CD4-positive, alpha-beta T cell treated with Interferon gamma for 1 hour (primary cell): Measurements from ENCODE around the gene MEIS1.

Experiments
- DNase-seq: peaks from one replicate; pipeline ENCODE4 v3.0.0-alpha.2; 2020

MEIS1 gene

DNA sequence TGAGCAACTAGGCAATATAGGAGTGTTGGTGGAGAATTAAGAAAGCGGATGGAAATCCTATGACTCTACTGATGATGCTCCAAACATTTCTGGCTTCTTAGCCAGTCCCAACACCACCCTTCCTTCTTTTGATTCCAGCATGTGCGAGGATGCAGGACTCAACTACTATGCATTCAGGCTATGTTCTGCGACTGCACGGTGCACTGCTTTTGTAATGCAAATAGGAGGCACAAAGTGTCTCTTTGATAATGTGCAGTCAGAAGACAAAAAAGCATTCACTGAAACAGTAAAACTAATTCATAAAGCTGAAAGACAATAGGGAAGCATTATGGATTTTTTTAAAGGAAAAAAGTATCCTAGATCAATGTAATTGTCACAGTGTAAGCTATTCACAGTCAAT, 106.7 kb downstream of the MEIS1 start:
- no peak for DNase-seq

DNA sequence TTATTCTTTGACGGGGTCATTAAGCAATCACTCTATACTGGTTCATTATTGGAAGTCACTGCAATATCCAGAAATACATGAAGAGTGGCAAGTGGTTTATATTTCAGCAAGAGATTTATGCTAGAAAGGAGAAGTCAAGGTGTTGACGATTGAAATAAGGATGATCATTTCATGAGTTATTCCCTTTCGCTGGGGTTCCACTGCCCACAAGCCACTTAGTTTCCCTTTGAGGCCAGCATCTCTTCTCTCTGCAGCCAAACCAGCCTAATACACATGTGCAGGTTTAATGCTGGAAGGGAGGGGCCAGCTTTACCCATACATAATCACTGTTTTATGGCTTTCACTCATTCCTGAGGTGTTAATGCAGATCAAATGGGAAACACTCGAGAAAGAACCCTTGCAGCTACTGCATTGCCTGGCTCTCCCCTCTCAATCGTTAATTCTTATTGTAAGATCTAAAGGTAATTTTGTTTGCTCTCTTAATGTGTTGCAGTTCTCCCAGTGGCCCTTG, 108.4 kb downstream of the MEIS1 start:
- no peak for DNase-seq

GRCh38 chr2:66544258-66544657, 109.3 kb downstream of the MEIS1 start:
- no peak for DNase-seq

DNA sequence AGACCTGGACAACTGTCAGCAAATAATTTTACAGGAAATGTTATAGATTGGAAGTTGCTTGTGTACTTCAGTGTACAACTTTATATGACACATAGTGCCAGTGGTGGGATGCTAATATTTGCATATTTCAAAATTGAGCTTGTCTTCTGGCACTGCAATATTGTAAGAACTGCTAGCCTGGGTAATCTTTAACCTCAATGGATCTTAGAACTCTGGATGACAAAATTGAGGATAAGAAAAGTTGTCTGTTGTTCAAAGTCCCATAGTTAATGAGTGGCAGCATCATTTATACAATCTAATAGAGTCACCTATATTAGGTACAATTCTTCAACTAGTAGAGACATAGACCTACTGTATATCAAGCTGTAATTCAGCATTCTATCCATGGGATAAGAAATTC, 110.3 kb downstream of the MEIS1 start:
- DNase-seq, result no peak

DNA sequence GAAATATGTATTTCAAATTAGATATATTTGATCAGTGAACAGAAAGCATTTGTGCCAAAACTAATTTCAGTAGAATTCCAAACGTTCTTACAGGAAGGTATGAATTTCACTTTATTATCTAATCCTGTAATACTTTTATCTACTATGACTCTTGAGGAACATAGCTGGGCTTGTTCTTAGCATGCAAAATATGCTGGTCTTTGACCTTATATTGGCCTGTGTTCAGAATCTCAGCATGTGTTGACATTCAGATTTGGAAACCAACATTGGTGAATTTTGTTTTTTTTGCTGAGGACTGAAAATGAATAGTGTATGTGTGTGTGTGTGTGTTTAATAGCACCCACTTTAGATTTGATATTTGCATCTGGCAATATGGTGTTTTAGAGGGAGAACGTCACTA, 112.2 kb downstream of the MEIS1 start:
- no peak for DNase-seq

- DNase-seq, result no peak
These were observed 113.0 kb downstream of the MEIS1 start for GRCh38 chr2:66547887-66548286.

GRCh38 chr2:66548422-66548821, 113.5 kb downstream of the MEIS1 start:
- DNase-seq, result no peak

- DNase-seq, result no peak
These were observed 115.9 kb downstream of the MEIS1 start for GRCh38 chr2:66550826-66551225.

DNA sequence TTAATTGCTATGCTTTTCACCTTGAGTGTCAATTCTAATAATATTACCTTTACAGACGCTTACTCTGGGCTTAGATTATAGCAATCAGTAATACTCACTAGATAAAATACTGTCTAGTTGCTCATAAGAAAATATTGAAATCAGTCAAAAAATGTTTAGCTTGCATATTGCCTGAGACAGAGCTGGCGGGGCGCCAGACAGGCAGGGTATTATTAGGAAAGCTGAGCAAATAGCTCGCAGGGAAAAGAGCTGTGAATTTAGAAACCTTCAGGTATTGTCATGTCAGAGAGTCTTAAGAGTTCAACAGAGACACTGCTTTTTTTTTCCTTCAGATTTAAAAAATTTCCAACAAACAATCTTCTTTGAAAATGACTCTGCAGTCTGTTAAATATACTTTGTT, 118.4 kb downstream of the MEIS1 start:
- no peak for DNase-seq

DNA sequence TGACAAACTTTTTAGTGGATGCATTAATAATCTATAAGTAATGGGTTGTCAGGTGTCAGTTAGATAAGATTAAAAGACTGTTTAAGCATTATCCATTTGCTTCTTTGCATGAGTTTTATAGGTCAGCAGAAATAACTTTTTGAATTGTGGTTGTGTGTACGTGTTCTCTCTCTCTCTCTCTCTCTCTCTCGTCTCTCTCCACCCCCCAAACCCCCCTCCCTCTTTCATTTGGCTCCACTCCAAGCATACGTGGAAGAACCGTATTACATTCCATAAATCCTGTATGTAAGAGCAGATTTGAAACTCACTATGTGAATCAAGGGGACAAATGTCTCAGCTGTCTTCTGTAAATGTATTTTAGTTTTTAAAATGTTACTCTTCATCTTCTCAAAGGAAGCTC, 120.2 kb downstream of the MEIS1 start:
- no peak for DNase-seq

DNA sequence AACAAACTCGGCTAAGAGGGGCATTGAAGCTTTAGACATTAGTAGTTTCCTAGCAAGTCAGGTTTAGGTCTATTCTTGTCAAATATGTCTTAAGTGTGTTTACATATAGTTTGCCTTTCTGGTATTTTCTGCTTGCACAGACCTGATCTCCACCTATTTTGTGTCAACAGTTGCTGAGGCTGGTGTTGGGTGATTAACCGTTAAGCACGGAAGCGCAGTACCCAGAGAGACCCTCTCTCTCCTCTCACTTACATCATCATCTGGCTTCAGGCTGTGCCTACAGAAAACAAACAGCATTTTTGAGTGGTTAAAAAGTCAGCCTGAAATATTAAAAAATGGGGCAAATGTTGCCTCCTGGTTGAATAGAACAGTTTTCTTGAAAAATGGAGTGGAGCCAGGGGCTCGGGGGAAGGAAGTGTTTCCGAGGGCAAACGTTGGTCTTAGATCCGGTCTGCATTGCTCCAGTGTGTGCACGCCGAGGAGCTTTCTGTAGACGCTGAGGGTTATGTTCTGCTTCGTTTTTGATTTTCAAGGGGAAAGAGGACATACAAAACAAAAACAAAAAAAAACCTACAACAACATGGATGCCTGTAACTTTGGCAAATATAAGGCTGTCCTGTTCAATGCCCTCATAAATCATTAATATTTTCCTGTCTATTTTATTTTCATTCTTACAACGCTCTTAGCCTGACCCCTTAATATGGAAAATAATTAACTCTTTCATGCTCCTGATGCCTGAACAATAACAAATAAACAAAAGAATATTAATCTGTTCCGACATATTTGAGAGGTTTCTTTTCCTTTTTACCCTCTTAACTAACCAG, 120.8 kb downstream of the MEIS1 start:
- no peak for DNase-seq

DNA sequence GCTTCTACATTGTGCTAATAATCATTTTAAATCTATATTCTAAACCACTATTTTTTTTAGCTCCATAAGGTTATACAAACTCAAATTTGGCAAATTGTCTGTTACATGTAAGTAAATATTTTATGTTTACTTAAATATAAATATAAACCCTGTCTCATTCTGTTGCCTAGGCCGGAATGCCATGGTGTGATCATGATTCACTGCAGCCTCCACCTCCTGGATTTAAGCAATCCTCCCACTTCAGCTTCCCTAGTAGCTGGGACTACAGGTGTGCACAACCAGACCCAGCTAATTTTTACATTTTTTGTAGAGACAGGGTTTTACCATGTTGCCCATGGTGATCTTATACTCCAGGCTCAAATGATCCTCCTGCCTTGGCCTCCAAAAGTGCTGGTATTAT, 124.7 kb downstream of the MEIS1 start:
- no peak for DNase-seq

DNA sequence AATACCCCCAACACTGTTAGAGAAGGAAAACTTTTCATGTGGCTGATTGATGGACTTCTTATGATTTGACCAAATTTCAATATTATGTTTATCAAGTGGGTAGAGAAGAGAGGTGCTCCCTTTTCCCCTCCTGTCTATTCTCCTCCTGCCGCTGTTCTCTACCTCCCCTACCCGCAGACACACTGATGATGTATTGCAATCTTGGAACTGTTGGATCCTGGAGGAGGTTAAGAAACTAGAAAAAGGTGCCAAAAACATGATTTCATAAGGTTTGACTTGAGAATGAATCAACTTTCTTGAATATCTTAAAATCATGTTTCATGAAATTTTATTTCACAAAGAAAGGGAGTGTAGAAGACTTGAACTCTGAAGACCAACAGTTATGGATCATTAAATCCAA, 125.8 kb downstream of the MEIS1 start:
- DNase-seq, result no peak

- DNase-seq, result no peak
These were observed 126.8 kb downstream of the MEIS1 start for GRCh38 chr2:66561645-66562303.

DNA sequence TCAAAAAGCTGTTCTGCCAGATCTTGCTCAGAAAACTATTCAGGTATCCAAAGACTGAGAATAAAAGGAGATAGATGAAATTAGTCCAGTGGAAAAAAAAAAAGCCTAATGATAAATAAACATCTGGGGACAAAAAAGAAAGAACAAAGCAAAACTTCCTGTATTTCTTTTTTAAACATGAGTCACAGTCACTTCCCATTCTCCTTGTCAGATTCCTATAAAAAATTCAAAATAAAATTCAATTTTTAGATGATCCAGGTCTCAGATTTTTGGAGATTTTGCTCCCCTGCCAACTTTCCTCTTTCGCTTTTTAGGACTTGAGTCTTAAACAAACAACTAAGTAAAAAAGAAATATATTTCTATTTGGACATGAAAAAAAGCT, 127.4 kb downstream of the MEIS1 start:
- DNase-seq, result no peak

DNA sequence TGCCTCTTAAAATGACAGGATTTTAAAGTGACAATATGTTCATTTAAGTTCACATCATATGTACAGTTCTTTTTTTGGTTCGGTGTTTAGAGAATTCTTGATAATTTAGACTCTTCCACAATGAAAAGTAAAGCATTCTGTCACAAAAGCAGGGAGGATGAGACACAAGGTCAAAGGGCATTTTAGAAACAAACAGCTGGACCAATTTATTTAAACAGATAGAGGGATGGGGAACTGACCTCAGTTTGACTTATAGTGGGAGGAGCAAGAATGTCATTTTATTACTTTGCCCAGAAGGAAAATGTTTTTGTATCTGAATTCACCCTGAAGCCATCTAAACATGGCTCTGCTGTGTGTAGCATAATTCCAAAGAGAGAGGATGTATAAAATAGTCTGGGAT, 128.5 kb downstream of the MEIS1 start:
- no peak for DNase-seq

DNA sequence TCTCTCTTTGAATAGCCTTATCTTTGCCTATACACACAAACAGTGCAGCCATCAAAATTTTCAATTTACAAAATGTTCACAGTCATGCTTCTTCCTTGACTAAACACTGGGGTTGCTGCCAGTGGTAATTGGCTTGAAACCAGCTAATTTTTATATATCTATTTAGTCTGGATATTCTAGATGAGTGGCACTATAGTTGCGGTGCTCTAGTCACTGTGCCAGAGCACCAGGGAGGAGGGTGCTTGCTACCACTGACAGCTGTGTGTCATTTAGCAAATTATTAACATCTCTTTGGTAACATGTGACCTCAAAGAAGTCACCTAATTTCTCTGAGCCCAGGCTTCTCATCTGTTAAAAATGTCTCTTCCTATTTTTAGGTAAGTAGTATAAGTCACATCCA, 130.4 kb downstream of the MEIS1 start:
- no peak for DNase-seq

GRCh38 chr2:66566726-66567399, 131.9 kb downstream of the MEIS1 start:
- no peak for DNase-seq

DNA sequence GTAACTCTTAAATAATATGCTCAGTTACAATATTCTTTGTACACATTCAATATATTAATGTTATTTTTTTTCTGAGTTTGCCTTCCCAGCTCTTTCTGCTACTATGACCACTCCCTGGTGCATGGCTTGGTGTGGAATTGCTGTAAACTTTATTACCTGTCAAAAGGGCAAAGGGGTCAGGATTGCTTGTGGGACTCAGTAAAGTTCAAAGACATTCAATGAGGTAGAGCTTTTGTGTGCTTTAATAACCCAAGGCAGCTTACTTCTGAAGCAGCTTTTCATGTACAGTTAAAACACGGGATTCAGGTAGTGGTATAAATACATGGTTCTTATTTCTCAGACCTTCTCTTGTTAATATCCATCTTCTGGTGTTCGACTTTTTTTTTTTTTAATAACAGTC, 132.8 kb downstream of the MEIS1 start:
- DNase-seq, result no peak

GRCh38 chr2:66568650-66569300, 133.8 kb downstream of the MEIS1 start:
- DNase-seq, result no peak

DNA sequence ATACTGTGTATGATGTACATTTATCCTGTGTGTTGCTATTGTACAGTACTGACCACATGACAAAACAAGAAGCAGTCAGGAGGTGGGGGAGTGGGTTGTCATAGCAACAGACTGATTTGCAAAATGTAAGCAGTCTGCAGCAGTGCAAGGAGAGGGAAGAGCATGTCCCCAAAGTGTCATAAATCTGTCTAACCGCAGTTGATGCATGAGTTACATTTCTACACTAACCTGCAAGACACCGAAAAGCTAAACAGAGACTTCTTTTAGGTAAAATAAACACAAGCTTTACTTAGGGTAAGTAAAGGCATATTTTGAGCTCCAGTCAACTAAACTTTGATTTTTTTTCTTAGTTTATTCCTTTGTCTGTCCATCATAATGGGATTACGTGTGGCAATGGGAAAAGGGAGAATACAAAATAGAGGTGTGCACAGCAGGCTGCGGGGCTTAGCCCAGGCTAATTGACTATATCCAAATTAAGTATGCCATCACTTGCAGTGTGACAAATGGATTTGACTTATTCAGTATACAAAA, 134.5 kb downstream of the MEIS1 start:
- no peak for DNase-seq

- DNase-seq, result no peak
These were observed 135.0 kb downstream of the MEIS1 start for GRCh38 chr2:66569974-66570373.

GRCh38 chr2:66570471-66570870, 135.5 kb downstream of the MEIS1 start:
- no peak for DNase-seq
